PFSK-1 (cell line): ENCODE measurements around the gene TTC39C.

Source experiments
- POLR2AphosphoS5 ChIP-seq: IDR thresholded peaks from 2 replicates; pipeline ENCODE4 v1.6.1; 2012; ENCODE audit warnings: low read depth, mild to moderate bottlenecking, control low read depth, low read length, moderate library complexity
- REST ChIP-seq, 2 experiments: IDR thresholded peaks; 2 replicates each; pipeline versions ENCODE4 v1.6.1 to v1.8.0; 2011 to 2012; ENCODE audit warnings: low read depth in 2 of 2, low read length in 2 of 2, control low read depth in 1 of 2, inconsistent platforms in 1 of 2, mild to moderate bottlenecking in 1 of 2, moderate library complexity in 1 of 2; ENCODE audit not compliant: insufficient read depth in 1 of 2
- SIN3A ChIP-seq: IDR thresholded peaks from 2 replicates; pipeline ENCODE4 v1.6.1; 2012; ENCODE audit warnings: mild to moderate bottlenecking, low read length, moderate library complexity, borderline replicate concordance; ENCODE audit not compliant: insufficient read depth
- TAF1 ChIP-seq: IDR thresholded peaks from 2 replicates; pipeline ENCODE4 v1.6.1; 2012; ENCODE audit warnings: low read length, control low read depth, borderline replicate concordance; ENCODE audit not compliant: insufficient read depth

- TF ChIP-seq POLR2AphosphoS5 (no peak), REST (IDR thresholded peaks at IDR 0.05; ENCODE audit: insufficient read depth in 1 of 2, low read depth in 2 of 2, low read length in 2 of 2) (no peak), TAF1 (no peak), SIN3A (no peak)
Measured at GRCh38 chr18:23986600-23987359, 27.8 kb upstream of the TTC39C start.
